Sigmoid colon (tissue), 7 donors: ENCODE data around the gene TMEM52. TPM values are rescaled to one million over a fixed set of nuclear protein-coding genes. Genes with fewer than 3 reads are reported as not detected.

Source experiments
- DNase-seq: peaks from one replicate; pipeline ENCODE4 v3.0.0-alpha.2; 2019
- H3K27ac ChIP-seq, 4 donors: fragments of 200-600 bp; sonication (generic); one replicate each; pipeline ENCODE4 v1.5.1; 2016 to 2019; ENCODE audit warnings: mild to moderate bottlenecking in 1 of 4
- H3K27me3 ChIP-seq, 3 donors: fragments of 200-600 bp; sonication (generic); one replicate each; pipeline ENCODE4 v1.5.1; 2019; ENCODE audit warnings: mild to moderate bottlenecking in 1 of 3
- H3K36me3 ChIP-seq, 4 donors: fragments of 200-600 bp; sonication (generic); one replicate each; pipeline ENCODE4 v1.5.1; 2016 to 2019
- H3K4me1 ChIP-seq, 4 donors: fragments of 200-600 bp; sonication (generic); one replicate each; pipeline ENCODE4 v1.5.1; 2017 to 2019
- H3K4me3 ChIP-seq, 4 donors: fragments of 200-600 bp; sonication (generic); one replicate each; pipeline ENCODE4 v1.5.1; 2017 to 2019; ENCODE audit warnings: mild to moderate bottlenecking in 2 of 4, moderate library complexity in 1 of 4
- H3K9me3 ChIP-seq, 4 donors: fragments of 200-600 bp in 3 of 4; sonication (generic) in 3 of 4; one replicate each; pipeline versions ENCODE4 v1.5.1 to v1.6.1; 2013 to 2019
- CTCF ChIP-seq, 4 experiments: fragments of 450-650 bp in 3 of 4; fragments of 200-600 bp in 1 of 4; IDR thresholded peaks; one replicate each; pipeline ENCODE4 v1.5.1; 2016 to 2019; ENCODE audit warnings: antibody characterized with exemption in 4 of 4, mild to moderate bottlenecking in 3 of 4, moderate library complexity in 2 of 4
- EP300 ChIP-seq, 4 donors: sonication (generic); formaldehyde crosslinking; IDR thresholded peaks; one replicate each; pipeline ENCODE4 v1.6.1; 2017; ENCODE audit warnings: antibody characterized with exemption in 4 of 4
- POLR2A ChIP-seq, 2 donors: fragments of 450-650 bp; IDR thresholded peaks; one replicate each; pipeline ENCODE4 v1.6.1; 2016; ENCODE audit warnings: antibody characterized with exemption in 2 of 2, mild to moderate bottlenecking in 2 of 2, moderate library complexity in 2 of 2
- POLR2AphosphoS5 ChIP-seq, 4 donors: sonication (generic); formaldehyde crosslinking; IDR thresholded peaks; one replicate each; pipeline ENCODE4 v1.6.1; 2017; ENCODE audit warnings: antibody characterized with exemption in 4 of 4
- WGBS, 2 donors: extraction: QIAGEN DNeasy Blood & Tissue Kit; methylation state at CpG; one replicate each; pipeline ENCODE4 v1.1.7; 2013; 5-methylcytosine and 5-hydroxymethylcytosine counted together
- intact Hi-C: fragments of 100-400 bp; cut with DNase I; formaldehyde crosslinking; loops from one replicate; pipeline ENCODE4 v1.15.1; 2023
- polyA plus RNA-seq, 3 donors: library from polyadenylated mRNA; stranded (reverse); fragments of 200-250 nt; gene quantifications; one replicate each; pipeline ENCODE4 v1.2.3, GENCODE V29; 2013
- total RNA-seq, 4 donors: library from RNA; depleted of rRNA; stranded (reverse); fragments of >200 nt; gene quantifications; one replicate each; pipeline ENCODE4 v1.1.0, GENCODE V29; 2016
- donor health status: healthy with polysubstance abuse.
- donor health status: Bipolar disorder and iron deficiency.
- donor health status: healthy.

TMEM52 gene
- total and polyA plus RNA-seq, 7 donors, result 1.1 to 5.5 (median 2.1) TPM; not detected in 2

GRCh38 chr1:1922956-1923833 lies 4.1 kb upstream of the TMEM52 start:
- peaks cover 0 to 11% (median 9%) of the 10 kb centered on the region in 4 donors for H3K4me1 ChIP-seq
- H3K27ac ChIP-seq, result no peak overlapping the region
- no peak for TF ChIP-seq CTCF (IDR thresholded peaks at IDR 0.05)
- TF ChIP-seq POLR2A (IDR thresholded peaks at IDR 0.05), result peak in 1 of 2 donors; percentile 9
- DNase-seq, result peak; percentile 64
- H3K27me3 ChIP-seq, result no peaks in the 10 kb centered on the region
- H3K36me3 ChIP-seq, result no peaks in the 10 kb centered on the region
- no peak overlapping the region for H3K4me3 ChIP-seq
- H3K9me3 ChIP-seq, result no peaks in the 10 kb centered on the region
- 25 to 65% methylated on average over 29 of the region's 29 CpGs for WGBS, 2 donors
- intact Hi-C loops, result no loop called here

- no peak for DNase-seq
- TF ChIP-seq EP300 (IDR thresholded peaks at IDR 0.05) (no peak), CTCF (IDR thresholded peaks at IDR 0.05) (no peak), POLR2A (IDR thresholded peaks at IDR 0.05) (no peak), POLR2AphosphoS5 (IDR thresholded peaks at IDR 0.05) (no peak)
- peaks cover 0 to 14% (median 11%) of the 10 kb centered on the region in 4 donors for H3K4me1 ChIP-seq
- no peak overlapping the region for H3K4me3 ChIP-seq
- no peak overlapping the region for H3K27ac ChIP-seq
- no peaks in the 10 kb centered on the region for H3K36me3 ChIP-seq
- WGBS, 2 donors, result 71 to 84% methylated on average over 6 of the region's 6 CpGs
- no peaks in the 10 kb centered on the region for H3K27me3 ChIP-seq
- intact Hi-C loops, result no loop called here
- no peaks in the 10 kb centered on the region for H3K9me3 ChIP-seq
These were observed 3.5 kb upstream of the TMEM52 start for GRCh38 chr1:1922702-1922955.

GRCh38 chr1:1921901-1922701 lies 3.0 kb upstream of the TMEM52 start:
- Histone ChIP-seq H3K9me3 (no peaks in the 10 kb centered on the region), H3K36me3 (no peaks in the 10 kb centered on the region), H3K27me3 (no peaks in the 10 kb centered on the region), H3K4me3 (no peak overlapping the region), H3K27ac (no peak overlapping the region), H3K4me1 (peaks cover 0 to 14% (median 11%) of the 10 kb centered on the region in 4 donors)
- TF ChIP-seq EP300 (IDR thresholded peaks at IDR 0.05) (no peak), CTCF (IDR thresholded peaks at IDR 0.05) (no peak), POLR2AphosphoS5 (IDR thresholded peaks at IDR 0.05) (no peak), POLR2A (IDR thresholded peaks at IDR 0.05) (no peak)
- WGBS, 2 donors, result 87 to 92% methylated on average over 16 of the region's 16 CpGs
- intact Hi-C loops, result no loop called here
- peak; percentile 62 for DNase-seq

GRCh38 chr1:1921459-1921862 lies 2.4 kb upstream of the TMEM52 start:
- 84 to 93% methylated on average over 6 of the region's 6 CpGs for WGBS, 2 donors
- peaks cover 0 to 14% (median 11%) of the 10 kb centered on the region in 4 donors for H3K4me1 ChIP-seq
- no peak for DNase-seq

More at GRCh38 chr1:1921459-1921862, 2.4 kb upstream of the TMEM52 start:
- Histone ChIP-seq H3K9me3 (no peaks in the 10 kb centered on the region), H3K27ac (no peak overlapping the region), H3K4me3 (no peak overlapping the region), H3K36me3 (no peaks in the 10 kb centered on the region), H3K27me3 (no peaks in the 10 kb centered on the region)
- TF ChIP-seq EP300 (IDR thresholded peaks at IDR 0.05) (no peak), CTCF (IDR thresholded peaks at IDR 0.05) (no peak), POLR2A (IDR thresholded peaks at IDR 0.05) (no peak), POLR2AphosphoS5 (IDR thresholded peaks at IDR 0.05) (no peak)
- intact Hi-C loops, result no loop called here
